Activated CD4-positive, alpha-beta memory T cell treated with anti-CD3 and anti-CD28 coated beads for 36 hours (primary cell): ENCODE measurements around the gene PAX3. TPM values are rescaled to one million over a fixed set of nuclear protein-coding genes. Genes with fewer than 3 reads are reported as not detected.

Source experiments
- CTCF ChIA-PET: fragments of 350-600 bp; sonication (Branson Sonifier 250); formaldehyde crosslinking; loops from one replicate; lab custom pipeline; 2021; ENCODE audit warnings: antibody characterized with exemption, inconsistent platforms; lab: Charles Lee
- POLR2A ChIA-PET: fragments of 350-600 bp; sonication (Branson Sonifier 250); formaldehyde crosslinking; loops from one replicate; lab custom pipeline; 2021; ENCODE audit warnings: antibody characterized with exemption; lab: Charles Lee
- DNase-seq: peaks from one replicate; pipeline ENCODE4 v3.0.0-alpha.2; 2020
- H3K27ac Mint-ChIP-seq: one replicate; pipeline ENCODE4 v1.8.0; 2021; ENCODE audit warnings: mixed read lengths
- H3K27me3 Mint-ChIP-seq: one replicate; pipeline ENCODE4 v1.8.0; 2021; ENCODE audit warnings: mixed read lengths
- H3K36me3 Mint-ChIP-seq: one replicate; pipeline ENCODE4 v1.8.0; 2021; ENCODE audit warnings: mixed read lengths
- H3K4me1 Mint-ChIP-seq: one replicate; pipeline ENCODE4 v1.8.0; 2021; ENCODE audit warnings: low read depth, mixed read lengths
- H3K4me3 Mint-ChIP-seq: one replicate; pipeline ENCODE4 v1.8.0; 2021; ENCODE audit warnings: mild to moderate bottlenecking, mixed read lengths
- H3K9me3 Mint-ChIP-seq: one replicate; pipeline ENCODE4 v1.8.0; 2021; ENCODE audit warnings: mixed read lengths
- intact Hi-C: fragments of 100-400 bp; cut with micrococcal nuclease; formaldehyde crosslinking; loops from one replicate; pipeline ENCODE4 v1.15.1; 2023
- total RNA-seq, 2 experiments: library from RNA; stranded (reverse); gene quantifications; one replicate each; pipeline ENCODE4 v1.2.3, GENCODE V29; 2021

PAX3 gene
- total RNA-seq, 2 experiments from 2014 or later, result not detected

DNA sequence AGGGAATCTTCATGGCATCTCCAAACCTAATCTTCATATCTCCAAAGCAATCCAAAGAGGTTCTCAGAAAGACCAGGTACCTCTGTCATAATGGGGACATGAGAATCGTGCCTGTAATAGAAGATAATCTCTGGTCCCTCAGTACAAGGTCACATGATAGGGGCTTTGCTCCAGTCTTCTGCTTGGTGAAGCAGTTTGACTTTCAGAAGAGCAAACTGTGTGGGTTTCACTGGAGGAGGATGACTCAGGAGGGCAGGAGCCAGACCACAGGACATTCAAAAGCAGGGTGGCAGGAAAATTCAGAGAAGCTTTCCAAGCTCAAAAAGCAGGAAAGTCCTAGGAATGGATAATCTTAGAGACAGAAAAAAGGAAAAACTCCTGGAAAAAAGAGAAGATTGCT is 10.6 kb upstream of the PAX3 start:
- no peak for DNase-seq
- CTCF ChIA-PET, result no interaction called here
- POLR2A ChIA-PET, result no interaction called here
- peaks cover 37% of the 10 kb centered on the region for H3K4me1 Mint-ChIP-seq
- H3K36me3 Mint-ChIP-seq, result peaks cover 1% of the 10 kb centered on the region
- no peak overlapping the region for H3K27ac Mint-ChIP-seq
- H3K9me3 Mint-ChIP-seq, result no peaks in the 10 kb centered on the region
- peaks cover 94% of the 10 kb centered on the region for H3K27me3 Mint-ChIP-seq
- no peak overlapping the region for H3K4me3 Mint-ChIP-seq
- intact Hi-C loops, result no loop called here

DNA sequence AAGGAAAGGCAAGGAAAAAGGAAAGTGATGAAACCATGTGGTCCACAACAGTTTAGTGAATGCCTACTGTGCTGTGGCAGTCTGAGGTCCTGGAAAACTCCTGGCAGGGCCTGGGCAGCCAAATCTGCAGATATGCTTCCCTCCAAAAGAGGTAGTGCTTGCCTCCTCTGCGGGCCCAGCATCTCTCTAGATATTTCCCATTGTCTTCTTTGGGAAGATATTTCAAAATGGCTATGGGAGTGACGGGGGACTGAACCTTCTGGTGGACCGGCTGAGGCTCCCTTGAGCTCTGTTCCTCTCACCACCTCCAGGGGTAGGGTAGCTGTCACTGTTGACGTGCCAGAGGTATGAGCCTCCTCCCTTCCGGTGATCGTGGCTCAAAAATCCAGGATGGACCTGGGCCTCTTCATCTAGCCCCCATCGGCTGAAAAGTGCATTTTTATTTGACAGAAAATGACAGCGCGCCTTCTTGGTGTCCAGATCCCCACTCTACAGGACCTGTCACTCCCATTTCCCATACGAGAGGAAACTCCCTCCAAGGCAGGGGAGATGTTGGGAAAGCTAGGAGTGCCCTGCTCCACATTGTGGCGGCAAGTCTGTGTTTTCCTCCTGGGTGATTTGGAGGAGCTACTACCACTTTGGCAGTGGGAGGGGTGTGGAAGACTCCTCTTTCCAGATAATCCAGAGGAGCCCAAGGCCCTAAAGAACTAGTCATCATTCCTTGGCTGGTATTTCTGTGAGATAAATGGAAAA is 9.4 kb upstream of the PAX3 start:
- intact Hi-C loops, result no loop called here
- peaks cover 94% of the 10 kb centered on the region for H3K27me3 Mint-ChIP-seq
- no peak for DNase-seq
- peaks cover 45% of the 10 kb centered on the region for H3K4me1 Mint-ChIP-seq
- POLR2A ChIA-PET, result no interaction called here
- H3K9me3 Mint-ChIP-seq, result no peaks in the 10 kb centered on the region
- H3K4me3 Mint-ChIP-seq, result no peak overlapping the region
- CTCF ChIA-PET, result interaction anchor here (1.8 kb wide), 1 partner anchor 10 kb away, joined by 9 read pairs; no protein-coding TSS in a partner anchor
- no peak overlapping the region for H3K27ac Mint-ChIP-seq
- H3K36me3 Mint-ChIP-seq, result peaks cover 1% of the 10 kb centered on the region

DNA sequence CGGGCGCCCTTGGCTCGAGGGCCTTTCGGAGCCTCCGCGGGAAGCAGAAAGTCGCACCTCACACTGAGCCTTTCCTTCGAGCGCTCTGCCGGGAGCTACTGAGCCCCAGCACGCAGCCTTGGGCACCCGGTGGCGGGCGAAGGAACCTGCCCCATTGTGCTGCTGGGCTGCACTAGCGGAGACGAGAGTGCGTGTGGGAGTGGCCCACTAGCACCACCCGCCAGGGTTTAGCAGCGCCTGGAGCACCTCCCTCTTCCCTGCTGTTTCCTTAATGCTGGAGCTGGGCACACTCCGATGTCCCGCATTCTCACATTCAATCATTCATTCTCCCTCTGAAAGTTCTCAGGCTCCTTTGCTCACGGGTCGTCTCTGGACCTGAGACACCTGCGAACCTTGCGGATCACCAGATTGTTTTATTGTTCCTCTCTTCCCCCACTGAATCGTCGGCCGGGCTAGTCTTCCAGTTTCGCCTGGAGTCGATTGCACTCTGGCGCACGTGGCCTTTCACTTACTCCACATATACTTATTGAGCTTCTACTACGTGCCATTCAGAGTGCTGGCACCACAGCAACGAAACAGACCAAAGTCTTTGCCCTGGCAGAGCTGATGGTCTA is 8.5 kb upstream of the PAX3 start:
- no peaks in the 10 kb centered on the region for H3K9me3 Mint-ChIP-seq
- DNase-seq, result no peak
- ChIA-PET POLR2A (no interaction called here), CTCF (interaction anchor here (1.0 to 1.8 kb wide), 2 partner anchors 11 to 17 kb away, joined by 3 to 9 read pairs; no protein-coding TSS in a partner anchor)
- H3K27ac Mint-ChIP-seq, result no peak overlapping the region
- H3K4me3 Mint-ChIP-seq, result no peak overlapping the region
- intact Hi-C loops, result no loop called here
- peaks cover 4% of the 10 kb centered on the region for H3K36me3 Mint-ChIP-seq
- peaks cover 94% of the 10 kb centered on the region for H3K27me3 Mint-ChIP-seq
- H3K4me1 Mint-ChIP-seq, result peaks cover 50% of the 10 kb centered on the region

DNA sequence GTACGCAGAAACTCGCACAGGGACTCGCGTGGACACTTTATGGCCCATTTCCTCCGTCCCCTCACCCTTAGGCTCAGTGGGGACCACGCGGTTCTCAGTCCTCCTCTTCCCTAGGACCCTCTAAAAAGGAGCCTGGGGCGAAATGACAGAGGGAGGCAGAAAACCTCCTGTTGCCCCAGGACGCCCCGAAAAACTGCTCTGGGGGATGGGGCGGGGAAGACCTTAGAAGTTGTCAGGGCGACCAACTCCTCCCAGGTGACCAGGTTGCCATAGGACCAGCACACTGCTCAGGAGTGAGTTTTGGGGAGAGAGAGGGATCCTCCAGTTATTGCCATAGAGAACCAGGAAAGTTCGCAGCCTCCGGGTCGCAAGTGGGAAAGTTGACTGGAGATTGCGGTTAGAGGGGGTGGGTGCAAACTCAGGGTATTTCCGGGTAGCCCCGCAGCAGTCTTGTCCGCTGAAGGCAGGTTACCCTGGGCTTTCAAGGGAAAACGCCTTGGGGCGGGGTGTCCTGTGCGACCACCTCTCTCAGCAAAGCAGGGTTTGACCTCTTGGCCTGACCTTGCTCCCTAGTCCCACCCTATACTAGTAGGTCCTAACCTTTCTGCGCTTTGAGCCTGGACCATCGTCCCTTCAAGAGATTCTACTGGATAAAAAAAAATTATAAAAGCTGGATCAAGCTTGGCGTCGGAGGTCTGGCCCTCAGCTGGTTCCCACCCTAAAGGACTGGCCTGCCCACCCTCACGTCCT is 7.8 kb upstream of the PAX3 start:
- intact Hi-C loops, result no loop called here
- H3K36me3 Mint-ChIP-seq, result peaks cover 4% of the 10 kb centered on the region

DNA sequence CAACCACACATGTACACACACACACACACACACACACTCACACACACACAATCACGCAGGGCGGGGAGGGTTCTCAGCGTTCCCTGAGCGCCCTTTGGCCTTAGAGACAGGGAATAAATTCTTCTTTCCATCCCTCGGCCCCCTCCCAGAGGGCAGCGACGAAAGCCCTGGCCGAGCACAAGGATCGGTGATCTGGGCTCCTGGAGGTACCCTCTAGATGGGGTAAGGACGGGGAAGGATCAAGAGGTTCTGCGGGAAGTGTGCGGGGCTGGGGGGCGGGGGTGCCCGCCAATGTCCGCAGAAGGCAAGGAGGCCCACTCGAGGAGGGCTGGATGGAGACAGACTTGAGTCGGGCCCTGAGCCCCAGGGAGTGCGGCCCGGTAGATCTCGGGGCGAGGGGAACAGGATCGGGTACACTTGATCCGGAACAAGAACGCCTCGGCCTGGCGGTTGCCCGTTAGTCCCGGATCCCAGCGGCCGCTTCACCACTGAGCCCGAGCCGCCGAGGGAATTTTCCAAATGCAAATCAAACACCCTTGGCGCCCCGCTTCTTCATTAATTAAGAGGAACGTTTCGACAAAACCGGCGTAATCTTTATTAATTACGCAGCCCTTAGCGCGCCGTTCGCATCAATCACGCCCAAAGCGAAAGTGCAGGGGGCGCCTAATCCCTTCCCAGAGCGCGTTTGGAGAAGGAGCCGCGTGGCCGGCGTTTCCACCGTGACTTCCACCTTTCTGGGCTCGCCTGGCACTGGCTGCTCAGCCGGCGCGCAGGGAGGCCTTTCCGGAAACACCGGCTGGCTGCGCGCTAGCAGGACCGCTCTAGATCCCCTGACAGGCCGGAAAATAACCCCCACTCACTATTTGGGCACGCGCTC is 7.0 kb upstream of the PAX3 start:
- ChIA-PET POLR2A (no interaction called here), CTCF (no interaction called here)
- Mint-ChIP-seq H3K27me3 (peaks cover 93% of the 10 kb centered on the region), H3K4me1 (peaks cover 46% of the 10 kb centered on the region), H3K4me3 (peak overlapping the region; percentile 72), H3K9me3 (no peaks in the 10 kb centered on the region), H3K36me3 (peaks cover 4% of the 10 kb centered on the region), H3K27ac (peak overlapping the region; percentile 38)
- no peak for DNase-seq
- intact Hi-C loops, result no loop called here

More for the DNA sequence above, 7.8 kb upstream of the PAX3 start:
- Mint-ChIP-seq H3K27me3 (peaks cover 96% of the 10 kb centered on the region), H3K4me3 (peak overlapping the region; percentile 72), H3K9me3 (no peaks in the 10 kb centered on the region), H3K4me1 (peaks cover 53% of the 10 kb centered on the region), H3K27ac (no peak overlapping the region)
- ChIA-PET CTCF (interaction anchor here (1.0 to 1.8 kb wide), 2 partner anchors 11 to 17 kb away, joined by 3 to 9 read pairs; no protein-coding TSS in a partner anchor), POLR2A (no interaction called here)
- DNase-seq, result no peak

DNA sequence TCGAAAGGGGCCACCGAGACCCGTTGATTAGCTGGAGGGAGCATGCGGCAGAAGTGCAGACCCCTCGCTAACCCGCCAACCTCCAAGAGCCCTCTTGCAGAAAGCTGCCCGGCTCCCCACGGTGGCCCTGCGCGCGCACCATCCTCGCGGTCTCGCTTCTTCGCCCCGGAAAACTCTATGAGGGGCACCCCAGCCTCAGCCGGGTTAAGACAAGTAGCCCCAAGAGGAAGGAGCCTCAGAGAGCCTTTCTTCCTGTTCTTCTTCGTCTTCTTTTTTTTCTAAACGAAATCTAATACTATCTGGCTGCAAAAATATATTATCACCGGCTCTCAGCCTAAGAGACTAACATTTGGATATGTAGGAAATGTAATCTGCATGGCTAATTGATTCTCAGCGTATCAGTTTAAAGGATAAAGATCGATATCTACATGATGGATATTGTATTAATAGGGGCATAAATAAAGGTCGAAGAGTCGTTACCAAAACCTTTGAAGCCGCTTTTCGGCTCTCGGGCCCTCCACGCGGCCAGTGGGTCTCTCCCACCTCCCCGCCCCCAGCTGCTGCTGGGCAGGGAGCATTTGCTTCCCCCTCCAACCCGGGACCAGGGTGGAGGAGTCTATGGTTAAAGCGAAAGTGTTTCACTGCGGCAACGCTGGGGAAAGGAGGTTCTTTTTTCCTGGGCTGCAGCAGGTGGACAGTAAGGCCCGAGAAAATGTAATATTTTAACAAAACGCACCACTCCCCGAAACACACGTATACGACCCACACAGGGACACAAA is 6.1 kb upstream of the PAX3 start:
- Mint-ChIP-seq H3K4me1 (peaks cover 46% of the 10 kb centered on the region), H3K27ac (peak overlapping the region; percentile 38), H3K27me3 (peaks cover 93% of the 10 kb centered on the region), H3K9me3 (no peaks in the 10 kb centered on the region), H3K4me3 (peak overlapping the region; percentile 72), H3K36me3 (peaks cover 4% of the 10 kb centered on the region)
- no peak for DNase-seq
- intact Hi-C loops, result loop anchor here (5.0 kb wide), 1 partner anchor 63 kb away; no protein-coding TSS in a partner anchor
- POLR2A ChIA-PET, result no interaction called here
- CTCF ChIA-PET, result interaction anchor here (1.9 kb wide), 1 partner anchor 13 kb away, joined by 6 read pairs; no protein-coding TSS in a partner anchor

- ChIA-PET POLR2A (no interaction called here), CTCF (interaction anchor here (1.9 kb wide), 1 partner anchor 14 kb away, joined by 6 read pairs; no protein-coding TSS in a partner anchor)
- peaks cover 4% of the 10 kb centered on the region for H3K36me3 Mint-ChIP-seq
- peaks cover 50% of the 10 kb centered on the region for H3K4me1 Mint-ChIP-seq
- H3K9me3 Mint-ChIP-seq, result no peaks in the 10 kb centered on the region
- H3K4me3 Mint-ChIP-seq, result no peak overlapping the region
- peaks cover 93% of the 10 kb centered on the region for H3K27me3 Mint-ChIP-seq
- H3K27ac Mint-ChIP-seq, result no peak overlapping the region
- no peak for DNase-seq
- intact Hi-C loops, result loop anchor here (5.0 kb wide), 1 partner anchor 62 kb away; no protein-coding TSS in a partner anchor
Measured at GRCh38 chr2:222303828-222304736, 5.3 kb upstream of the PAX3 start.

DNA sequence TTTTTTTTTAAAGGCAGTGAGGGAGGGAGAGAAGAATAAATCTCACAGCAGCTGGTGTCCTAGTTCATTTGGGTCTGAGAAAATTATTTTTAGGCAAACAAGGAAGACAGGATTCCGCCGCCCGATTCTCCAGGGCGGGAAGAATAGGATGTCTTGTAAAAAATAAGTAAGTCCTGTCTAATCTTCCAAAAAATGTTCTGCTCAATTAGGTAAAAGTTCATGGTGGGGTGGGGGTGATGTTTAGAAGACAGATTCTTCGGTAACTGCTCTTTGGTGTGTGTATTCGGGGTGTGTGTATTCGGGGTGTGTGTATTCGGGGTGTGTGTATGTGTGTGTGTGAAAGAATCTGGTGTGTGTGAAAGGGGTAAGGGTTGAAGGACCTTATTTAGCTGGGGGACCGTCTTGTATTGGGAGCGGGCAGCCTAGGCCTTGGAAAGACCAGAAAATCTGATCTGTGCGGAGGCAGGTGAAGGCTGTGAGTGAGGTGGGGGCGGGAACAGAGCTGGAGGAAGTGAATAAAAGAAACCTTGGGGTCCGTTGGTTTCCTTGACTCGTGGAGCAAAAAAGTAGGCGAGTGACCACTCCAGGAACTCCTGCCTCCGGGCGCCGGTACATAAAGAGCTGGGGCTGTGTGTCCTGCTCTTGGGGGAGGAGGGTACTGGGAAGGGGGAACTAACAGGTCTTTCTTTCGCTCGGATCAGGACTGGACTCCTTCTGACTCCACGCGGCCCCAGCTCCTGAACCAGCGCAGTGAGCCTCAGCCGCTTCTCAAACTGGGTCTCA is 4.4 kb upstream of the PAX3 start:
- intact Hi-C loops, result loop anchor here (5.0 kb wide), 1 partner anchor 61 kb away; no protein-coding TSS in a partner anchor
- H3K4me3 Mint-ChIP-seq, result no peak overlapping the region
- H3K9me3 Mint-ChIP-seq, result no peaks in the 10 kb centered on the region
- ChIA-PET CTCF (interaction anchor here (1.2 to 1.9 kb wide), 2 partner anchors 14 to 15 kb away, joined by 4 to 6 read pairs; no protein-coding TSS in a partner anchor), POLR2A (no interaction called here)
- peaks cover 91% of the 10 kb centered on the region for H3K27me3 Mint-ChIP-seq
- no peak overlapping the region for H3K27ac Mint-ChIP-seq
- no peak for DNase-seq
- peaks cover 4% of the 10 kb centered on the region for H3K36me3 Mint-ChIP-seq
- H3K4me1 Mint-ChIP-seq, result peaks cover 52% of the 10 kb centered on the region

- Mint-ChIP-seq H3K4me3 (no peak overlapping the region), H3K27me3 (peaks cover 89% of the 10 kb centered on the region), H3K27ac (no peak overlapping the region), H3K9me3 (no peaks in the 10 kb centered on the region), H3K36me3 (peaks cover 4% of the 10 kb centered on the region), H3K4me1 (peaks cover 53% of the 10 kb centered on the region)
- no peak for DNase-seq
- ChIA-PET POLR2A (no interaction called here), CTCF (interaction anchor here (1.2 kb wide), 1 partner anchor 15 kb away, joined by 4 read pairs; no protein-coding TSS in a partner anchor)
- intact Hi-C loops, result loop anchor here (5.0 kb wide), 1 partner anchor 60 kb away; no protein-coding TSS in a partner anchor
Measured at GRCh38 chr2:222302178-222303018, 3.6 kb upstream of the PAX3 start.
